ENCODE results near the gene GPC3. TPM values are rescaled to one million over a fixed set of nuclear protein-coding genes. Genes with fewer than 3 reads are reported as not detected.

The GPC3 gene
- total RNA-seq, 1 experiment from 2014 or later, result not detected

DNA sequence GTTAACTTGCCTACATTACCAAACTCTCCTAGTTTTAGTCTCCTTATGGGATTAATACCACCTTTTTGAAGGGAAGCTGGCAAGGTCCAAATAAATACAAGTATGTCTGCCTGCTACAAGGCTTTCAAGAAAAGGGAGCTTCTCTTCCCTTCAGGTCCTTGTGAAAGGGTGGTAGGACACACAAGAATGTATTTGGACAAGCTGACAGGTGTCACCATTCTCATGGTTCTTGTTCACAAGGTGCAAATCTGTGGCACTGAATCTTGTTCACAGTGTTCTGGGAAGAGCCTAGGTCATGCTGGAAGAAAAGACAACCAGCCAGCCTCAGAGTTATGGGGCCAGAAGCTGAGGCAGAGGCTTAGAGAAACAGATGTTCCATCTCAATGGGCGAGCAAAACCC, 41.9 kb downstream of the GPC3 start:
- Histone ChIP-seq H4K20me1 (ENCODE audit: insufficient read depth, low read depth, low read length) (no peaks in the 10 kb centered on the region), H3K9ac (ENCODE audit: low read length) (no peak overlapping the region), H3K4me1 (ENCODE audit: low read length) (no peaks in the 10 kb centered on the region), H3K4me2 (ENCODE audit: low read depth, low read length, poor library complexity, severe bottlenecking) (no peak overlapping the region), H3K9me2 (replicated peaks; ENCODE audit: insufficient read depth, low read length) (no peaks in the 10 kb centered on the region), H3K4me3 (ENCODE audit: low read length) (no peak overlapping the region), H3K9me3 (ENCODE audit: low read length) (no peaks in the 10 kb centered on the region), H2AFZ (ENCODE audit: low read length) (no peak overlapping the region), H3K79me2 (ENCODE audit: low read length) (no peaks in the 10 kb centered on the region), H3K27me3 (ENCODE audit: low read length) (no peaks in the 10 kb centered on the region), H3K27ac (ENCODE audit: low read length) (no peak overlapping the region), H3K36me3 (ENCODE audit: insufficient read depth, low read length) (no peaks in the 10 kb centered on the region)
- DNase-seq, result no peak

DNA sequence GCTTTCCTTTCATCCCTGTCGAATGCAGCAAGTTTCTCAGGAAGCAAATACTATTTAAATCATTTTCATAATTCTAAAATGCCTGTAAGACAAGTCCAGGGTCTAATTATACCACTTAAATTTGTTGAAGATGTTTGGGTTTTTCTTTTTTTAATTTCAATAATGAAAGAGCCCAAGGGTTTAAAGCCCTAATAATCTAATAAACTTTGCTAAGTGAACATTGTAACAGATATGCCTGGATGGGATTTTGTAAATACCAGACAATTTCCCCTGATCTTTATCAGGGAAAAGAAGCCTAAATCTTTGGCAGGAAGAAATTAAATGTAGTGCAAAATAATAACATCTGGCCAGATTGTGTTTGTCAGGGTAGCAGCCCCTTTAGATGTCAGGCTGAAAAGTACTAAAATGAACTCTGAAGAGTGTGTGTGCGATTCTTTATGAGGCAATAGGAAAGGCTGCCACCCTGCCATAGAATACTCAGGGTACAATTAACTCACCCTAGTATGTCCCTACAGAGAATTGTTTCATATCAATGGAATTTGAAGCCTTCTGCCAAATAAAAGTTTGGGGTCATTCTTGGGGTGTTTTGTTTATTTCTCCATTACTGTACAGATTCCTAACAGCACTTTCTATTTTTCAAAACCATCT, 45.6 kb downstream of the GPC3 start:
- no peaks in the 10 kb centered on the region for H3K4me1 ChIP-seq (ENCODE audit: low read length)
- DNase-seq, result no peak
- H3K9me2 ChIP-seq (replicated peaks; ENCODE audit: insufficient read depth, low read length), result no peaks in the 10 kb centered on the region
- no peaks in the 10 kb centered on the region for H3K9me3 ChIP-seq (ENCODE audit: low read length)
- no peak overlapping the region for H2AFZ ChIP-seq (ENCODE audit: low read length)
- no peaks in the 10 kb centered on the region for H4K20me1 ChIP-seq (ENCODE audit: insufficient read depth, low read depth, low read length)
- H3K79me2 ChIP-seq (ENCODE audit: low read length), result no peaks in the 10 kb centered on the region
- no peak overlapping the region for H3K4me2 ChIP-seq (ENCODE audit: low read depth, low read length, poor library complexity, severe bottlenecking)
- no peaks in the 10 kb centered on the region for H3K27me3 ChIP-seq (ENCODE audit: low read length)
- no peaks in the 10 kb centered on the region for H3K36me3 ChIP-seq (ENCODE audit: insufficient read depth, low read length)
- H3K27ac ChIP-seq (ENCODE audit: low read length), result no peak overlapping the region
- H3K4me3 ChIP-seq (ENCODE audit: low read length), result no peak overlapping the region
- no peak overlapping the region for H3K9ac ChIP-seq (ENCODE audit: low read length)

DNA sequence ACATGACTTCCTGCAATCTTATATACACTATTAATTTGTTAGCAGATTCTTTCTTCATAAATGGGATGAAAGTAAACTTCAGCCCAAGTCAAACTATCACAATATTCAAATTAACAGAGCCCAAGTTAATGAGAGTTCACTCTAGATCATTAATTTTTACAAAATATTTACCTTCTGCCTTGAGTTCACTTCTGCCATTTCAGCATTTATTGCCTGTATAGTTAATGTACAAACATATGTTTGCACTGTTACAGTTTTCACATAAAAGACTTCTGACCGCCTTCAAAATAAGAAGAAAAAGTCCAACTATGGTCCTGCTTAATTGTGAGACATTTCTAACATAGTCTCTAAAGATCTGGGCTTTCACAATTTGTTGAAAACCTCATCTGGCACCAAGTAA, 46.9 kb downstream of the GPC3 start:
- no peaks in the 10 kb centered on the region for H3K36me3 ChIP-seq (ENCODE audit: insufficient read depth, low read length)
- no peak overlapping the region for H3K4me3 ChIP-seq (ENCODE audit: low read length)
- H3K9ac ChIP-seq (ENCODE audit: low read length), result no peak overlapping the region
- no peaks in the 10 kb centered on the region for H3K9me2 ChIP-seq (replicated peaks; ENCODE audit: insufficient read depth, low read length)
- H3K27ac ChIP-seq (ENCODE audit: low read length), result no peak overlapping the region
- H3K79me2 ChIP-seq (ENCODE audit: low read length), result no peaks in the 10 kb centered on the region
- H3K27me3 ChIP-seq (ENCODE audit: low read length), result no peaks in the 10 kb centered on the region
- no peaks in the 10 kb centered on the region for H4K20me1 ChIP-seq (ENCODE audit: insufficient read depth, low read depth, low read length)
- no peak overlapping the region for H2AFZ ChIP-seq (ENCODE audit: low read length)
- H3K9me3 ChIP-seq (ENCODE audit: low read length), result no peaks in the 10 kb centered on the region
- no peaks in the 10 kb centered on the region for H3K4me1 ChIP-seq (ENCODE audit: low read length)
- H3K4me2 ChIP-seq (ENCODE audit: low read depth, low read length, poor library complexity, severe bottlenecking), result no peak overlapping the region
- DNase-seq, result no peak

DNA sequence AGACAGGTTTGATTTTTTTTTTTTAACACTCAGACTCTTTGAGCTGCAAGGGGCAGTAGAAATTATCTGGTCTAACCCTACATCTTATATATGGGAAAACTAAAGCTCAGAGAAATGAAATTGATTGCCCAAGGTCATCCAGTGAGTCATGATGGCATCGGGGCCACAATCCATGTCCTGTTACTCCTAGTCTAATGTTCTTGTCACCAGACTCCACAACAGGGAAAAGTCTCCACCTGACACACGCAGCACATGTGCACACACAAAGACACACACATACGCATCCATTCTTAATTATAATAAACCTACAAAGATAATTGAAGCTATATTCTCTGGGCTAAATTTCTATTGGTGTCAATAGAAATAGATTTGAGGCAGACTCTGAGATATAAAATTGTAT, 48.4 kb downstream of the GPC3 start:
- H2AFZ ChIP-seq (ENCODE audit: low read length), result no peak overlapping the region
- no peaks in the 10 kb centered on the region for H3K9me3 ChIP-seq (ENCODE audit: low read length)
- no peak overlapping the region for H3K4me2 ChIP-seq (ENCODE audit: low read depth, low read length, poor library complexity, severe bottlenecking)
- H3K79me2 ChIP-seq (ENCODE audit: low read length), result no peaks in the 10 kb centered on the region
- H3K9ac ChIP-seq (ENCODE audit: low read length), result no peak overlapping the region
- H3K27ac ChIP-seq (ENCODE audit: low read length), result no peak overlapping the region
- no peaks in the 10 kb centered on the region for H3K27me3 ChIP-seq (ENCODE audit: low read length)
- DNase-seq, result no peak
- no peaks in the 10 kb centered on the region for H3K36me3 ChIP-seq (ENCODE audit: insufficient read depth, low read length)
- no peaks in the 10 kb centered on the region for H3K4me1 ChIP-seq (ENCODE audit: low read length)
- no peaks in the 10 kb centered on the region for H4K20me1 ChIP-seq (ENCODE audit: insufficient read depth, low read depth, low read length)
- no peaks in the 10 kb centered on the region for H3K9me2 ChIP-seq (replicated peaks; ENCODE audit: insufficient read depth, low read length)
- H3K4me3 ChIP-seq (ENCODE audit: low read length), result no peak overlapping the region

DNA sequence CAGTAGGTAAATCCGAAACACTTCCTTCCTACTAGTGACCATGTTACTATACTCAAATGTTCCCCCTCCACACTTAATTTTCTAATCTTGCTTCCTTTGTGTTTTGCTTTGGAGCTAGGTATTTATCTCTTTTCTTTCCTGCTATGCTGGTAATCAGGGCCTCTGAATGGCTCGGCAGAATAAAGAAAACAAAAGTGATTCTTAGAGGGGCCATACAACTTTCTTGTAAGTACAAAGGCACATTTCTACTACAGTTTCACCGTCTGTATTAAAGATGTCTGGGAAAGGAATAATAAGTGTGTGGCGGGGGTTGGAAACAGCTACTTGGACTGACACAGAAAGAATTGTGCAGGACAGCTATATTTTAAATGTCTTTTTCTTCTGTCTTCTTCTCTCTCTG, 50.3 kb downstream of the GPC3 start:
- Histone ChIP-seq H2AFZ (ENCODE audit: low read length) (no peak overlapping the region), H4K20me1 (ENCODE audit: insufficient read depth, low read depth, low read length) (no peaks in the 10 kb centered on the region), H3K9me2 (replicated peaks; ENCODE audit: insufficient read depth, low read length) (no peaks in the 10 kb centered on the region), H3K79me2 (ENCODE audit: low read length) (no peaks in the 10 kb centered on the region), H3K4me1 (ENCODE audit: low read length) (no peaks in the 10 kb centered on the region), H3K27me3 (ENCODE audit: low read length) (no peaks in the 10 kb centered on the region), H3K4me2 (ENCODE audit: low read depth, low read length, poor library complexity, severe bottlenecking) (no peak overlapping the region), H3K4me3 (ENCODE audit: low read length) (no peak overlapping the region), H3K9me3 (ENCODE audit: low read length) (no peaks in the 10 kb centered on the region), H3K9ac (ENCODE audit: low read length) (no peak overlapping the region), H3K27ac (ENCODE audit: low read length) (no peak overlapping the region), H3K36me3 (ENCODE audit: insufficient read depth, low read length) (no peaks in the 10 kb centered on the region)
- DNase-seq, result no peak

DNA sequence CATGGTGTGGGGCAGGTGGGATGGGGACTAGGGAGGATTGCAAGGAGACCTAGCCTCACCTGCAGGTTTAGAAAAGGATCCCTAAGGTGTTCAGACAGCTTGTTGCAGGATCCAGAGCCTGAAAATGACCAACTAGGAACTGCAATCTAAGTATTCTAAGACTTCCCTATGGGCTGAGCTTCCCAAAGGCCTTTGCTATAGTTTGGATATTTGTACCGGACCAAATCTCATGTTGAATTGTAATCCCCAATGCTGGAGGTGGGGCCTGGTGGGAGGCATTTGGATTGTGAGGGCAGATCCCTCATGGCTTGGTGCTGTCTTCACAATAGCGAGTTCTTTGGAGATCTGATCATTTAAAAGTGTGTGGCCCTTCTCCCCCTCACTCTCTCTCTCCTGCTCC, 52.1 kb downstream of the GPC3 start:
- Histone ChIP-seq H3K27ac (ENCODE audit: low read length) (no peak overlapping the region), H2AFZ (ENCODE audit: low read length) (no peak overlapping the region), H3K4me2 (ENCODE audit: low read depth, low read length, poor library complexity, severe bottlenecking) (no peak overlapping the region), H3K4me1 (ENCODE audit: low read length) (no peaks in the 10 kb centered on the region), H3K9me2 (replicated peaks; ENCODE audit: insufficient read depth, low read length) (no peaks in the 10 kb centered on the region), H4K20me1 (ENCODE audit: insufficient read depth, low read depth, low read length) (no peaks in the 10 kb centered on the region), H3K27me3 (ENCODE audit: low read length) (no peaks in the 10 kb centered on the region), H3K36me3 (ENCODE audit: insufficient read depth, low read length) (no peaks in the 10 kb centered on the region), H3K4me3 (ENCODE audit: low read length) (no peak overlapping the region), H3K79me2 (ENCODE audit: low read length) (no peaks in the 10 kb centered on the region), H3K9ac (ENCODE audit: low read length) (no peak overlapping the region), H3K9me3 (ENCODE audit: low read length) (no peaks in the 10 kb centered on the region)
- DNase-seq, result no peak

DNA sequence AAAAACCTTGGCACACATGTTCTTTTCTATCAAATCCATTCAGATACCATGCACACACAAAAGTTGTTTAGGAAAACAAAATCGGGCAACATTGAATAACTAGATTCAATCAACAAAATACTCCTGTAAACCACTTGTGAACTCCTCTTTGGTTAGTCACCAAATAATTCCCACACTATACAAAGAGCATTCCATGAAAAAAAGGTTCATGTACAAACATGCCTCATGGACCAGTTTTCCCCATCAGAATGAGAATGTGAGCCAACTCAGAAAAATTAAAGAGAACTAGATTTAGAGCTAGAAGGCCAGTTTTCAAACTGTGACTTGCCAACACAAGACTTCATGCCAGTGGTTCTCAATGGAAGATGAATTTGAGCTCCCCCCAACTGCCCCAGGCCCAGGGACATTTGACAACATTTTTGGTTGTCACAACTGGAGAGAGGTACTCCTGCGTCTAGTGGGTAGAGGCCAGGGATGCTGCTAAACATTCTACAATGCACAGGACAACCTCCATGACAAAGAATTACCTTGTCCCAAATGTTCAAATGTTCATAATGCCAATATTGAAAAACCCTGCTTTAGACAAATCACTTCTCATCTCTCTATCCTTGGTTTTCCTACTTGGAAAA, 55.4 kb downstream of the GPC3 start:
- H3K9me3 ChIP-seq (ENCODE audit: low read length), result no peaks in the 10 kb centered on the region
- no peak for DNase-seq
- no peak overlapping the region for H3K4me3 ChIP-seq (ENCODE audit: low read length)
- H3K27ac ChIP-seq (ENCODE audit: low read length), result no peak overlapping the region
- no peak overlapping the region for H2AFZ ChIP-seq (ENCODE audit: low read length)
- no peak overlapping the region for H3K9ac ChIP-seq (ENCODE audit: low read length)
- no peaks in the 10 kb centered on the region for H3K79me2 ChIP-seq (ENCODE audit: low read length)
- no peaks in the 10 kb centered on the region for H3K27me3 ChIP-seq (ENCODE audit: low read length)
- H3K9me2 ChIP-seq (replicated peaks; ENCODE audit: insufficient read depth, low read length), result no peaks in the 10 kb centered on the region
- H3K4me2 ChIP-seq (ENCODE audit: low read depth, low read length, poor library complexity, severe bottlenecking), result no peak overlapping the region
- H3K36me3 ChIP-seq (ENCODE audit: insufficient read depth, low read length), result no peaks in the 10 kb centered on the region
- no peaks in the 10 kb centered on the region for H3K4me1 ChIP-seq (ENCODE audit: low read length)
- H4K20me1 ChIP-seq (ENCODE audit: insufficient read depth, low read depth, low read length), result no peaks in the 10 kb centered on the region

DNA sequence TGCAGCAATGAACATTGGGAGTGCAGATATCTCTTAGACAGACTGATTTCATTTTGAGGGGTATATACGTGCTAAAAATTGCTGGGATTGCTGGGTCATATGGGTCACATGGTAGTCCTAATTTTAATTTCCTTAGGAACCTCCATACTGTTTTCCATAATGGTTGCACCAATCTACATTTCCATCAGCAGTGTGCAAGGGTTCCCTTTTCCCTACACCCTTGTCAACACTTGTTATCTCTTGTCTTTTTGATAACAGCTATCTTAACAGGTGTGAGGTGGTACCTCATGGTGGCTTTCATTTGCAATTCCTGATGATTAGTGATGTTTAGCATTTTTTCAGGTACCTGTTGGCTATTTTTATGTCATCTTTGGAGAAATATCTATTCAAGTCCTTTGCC, 57.0 kb downstream of the GPC3 start:
- no peaks in the 10 kb centered on the region for H3K36me3 ChIP-seq (ENCODE audit: insufficient read depth, low read length)

More for the DNA sequence above, 57.0 kb downstream of the GPC3 start:
- H3K9me2 ChIP-seq (replicated peaks; ENCODE audit: insufficient read depth, low read length), result no peaks in the 10 kb centered on the region
- no peak overlapping the region for H3K4me3 ChIP-seq (ENCODE audit: low read length)
- no peak overlapping the region for H3K9ac ChIP-seq (ENCODE audit: low read length)
- H3K27me3 ChIP-seq (ENCODE audit: low read length), result no peaks in the 10 kb centered on the region
- DNase-seq, result no peak
- no peaks in the 10 kb centered on the region for H3K79me2 ChIP-seq (ENCODE audit: low read length)
- H3K4me2 ChIP-seq (ENCODE audit: low read depth, low read length, poor library complexity, severe bottlenecking), result no peak overlapping the region
- no peak overlapping the region for H2AFZ ChIP-seq (ENCODE audit: low read length)
- H3K27ac ChIP-seq (ENCODE audit: low read length), result no peak overlapping the region
- H3K9me3 ChIP-seq (ENCODE audit: low read length), result no peaks in the 10 kb centered on the region
- no peaks in the 10 kb centered on the region for H4K20me1 ChIP-seq (ENCODE audit: insufficient read depth, low read depth, low read length)
- no peaks in the 10 kb centered on the region for H3K4me1 ChIP-seq (ENCODE audit: low read length)
